GM18858 (cell line): ENCODE measurements around the gene MARCHF7.
"Not testable (repeated sequence)": the region's sequence is repeated elsewhere in the genome, so short reads cannot be mapped to it uniquely, and the experiment has no call there.

ENCODE experiments used
- ATAC-seq: cut with Tn5 transposase; IDR thresholded peaks from one replicate; pipeline ENCODE4 v1.9.1; 2021; ENCODE audit not compliant: unreplicated experiment

MARCHF7 gene

DNA sequence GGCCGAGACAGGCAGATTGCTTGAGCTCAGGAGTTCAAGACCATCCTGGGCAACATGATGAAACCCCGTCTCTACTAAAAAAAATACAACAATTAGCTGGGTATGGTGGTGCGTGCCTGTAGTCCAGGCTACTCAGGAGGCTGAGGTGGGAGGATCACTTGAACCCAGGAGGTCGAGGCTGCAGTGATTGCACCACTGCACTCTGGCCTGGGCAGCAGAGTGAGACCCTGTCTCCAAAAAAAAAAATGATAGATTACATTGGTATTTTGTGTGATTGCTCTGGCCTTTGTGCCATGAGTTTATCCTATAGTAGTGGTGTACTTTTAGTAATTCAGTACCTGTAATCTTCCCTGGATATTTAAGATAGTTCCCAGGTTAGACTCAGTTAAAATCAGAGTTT is 4.1 kb downstream of the MARCHF7 start:
- not testable (repeated sequence) for ATAC-seq

DNA sequence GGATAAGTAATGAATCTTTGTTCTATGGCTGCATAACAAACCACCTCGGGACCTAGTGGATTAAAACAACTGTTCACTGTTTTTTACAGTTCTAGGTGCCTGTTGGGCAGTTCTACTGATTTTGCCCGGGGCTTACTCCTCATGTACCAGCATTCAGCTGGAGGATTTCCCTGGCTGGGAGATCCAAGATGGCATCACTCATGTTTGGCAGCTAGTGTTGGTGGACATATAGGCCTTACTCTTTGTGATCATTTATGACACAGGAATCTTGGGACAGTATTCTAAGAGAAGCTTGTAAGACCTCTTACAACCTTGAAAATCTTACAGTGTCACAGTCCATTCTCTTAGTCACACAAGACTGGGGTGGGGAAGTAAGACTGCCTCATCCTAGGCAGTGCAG is 4.6 kb downstream of the MARCHF7 start:
- no peak for ATAC-seq

DNA sequence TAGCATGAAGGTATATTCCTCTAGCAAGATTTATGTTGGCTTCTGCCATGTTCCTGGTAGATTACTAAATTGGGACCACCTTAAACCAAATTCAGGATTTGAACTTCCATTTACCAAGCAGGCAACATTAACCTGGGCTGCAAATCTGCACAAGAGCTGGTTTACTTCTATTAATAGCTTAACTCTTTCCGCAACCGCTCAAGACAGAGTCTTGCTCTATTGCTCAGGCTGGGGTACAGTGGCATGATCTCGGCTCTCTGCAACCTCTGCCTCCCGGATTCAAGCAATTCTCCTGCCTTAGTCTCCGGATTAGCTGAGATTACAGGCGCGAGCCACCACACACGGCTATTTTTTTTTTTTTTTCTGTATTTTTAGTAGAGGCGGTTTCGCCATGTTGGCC is 8.4 kb downstream of the MARCHF7 start:
- ATAC-seq: no peak

DNA sequence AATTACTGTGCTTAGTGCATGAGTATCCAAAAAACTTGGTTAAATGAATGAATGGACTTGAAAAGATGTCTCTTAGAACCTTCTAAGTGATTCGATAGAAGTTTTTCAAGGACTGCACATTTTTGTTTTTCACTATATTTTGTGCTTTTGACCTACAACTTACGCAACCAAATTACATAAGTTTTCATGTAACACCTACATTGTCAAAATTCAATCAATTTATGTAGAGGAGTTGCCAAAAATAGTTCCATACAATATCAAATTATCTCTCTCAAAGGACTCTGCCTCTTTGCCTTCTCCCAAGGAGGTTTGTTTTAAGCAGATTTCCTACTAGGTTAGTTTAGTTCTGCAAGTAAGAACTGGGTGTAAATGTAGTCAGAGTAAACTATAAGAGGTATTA is 10.3 kb downstream of the MARCHF7 start:
- no peak for ATAC-seq

DNA sequence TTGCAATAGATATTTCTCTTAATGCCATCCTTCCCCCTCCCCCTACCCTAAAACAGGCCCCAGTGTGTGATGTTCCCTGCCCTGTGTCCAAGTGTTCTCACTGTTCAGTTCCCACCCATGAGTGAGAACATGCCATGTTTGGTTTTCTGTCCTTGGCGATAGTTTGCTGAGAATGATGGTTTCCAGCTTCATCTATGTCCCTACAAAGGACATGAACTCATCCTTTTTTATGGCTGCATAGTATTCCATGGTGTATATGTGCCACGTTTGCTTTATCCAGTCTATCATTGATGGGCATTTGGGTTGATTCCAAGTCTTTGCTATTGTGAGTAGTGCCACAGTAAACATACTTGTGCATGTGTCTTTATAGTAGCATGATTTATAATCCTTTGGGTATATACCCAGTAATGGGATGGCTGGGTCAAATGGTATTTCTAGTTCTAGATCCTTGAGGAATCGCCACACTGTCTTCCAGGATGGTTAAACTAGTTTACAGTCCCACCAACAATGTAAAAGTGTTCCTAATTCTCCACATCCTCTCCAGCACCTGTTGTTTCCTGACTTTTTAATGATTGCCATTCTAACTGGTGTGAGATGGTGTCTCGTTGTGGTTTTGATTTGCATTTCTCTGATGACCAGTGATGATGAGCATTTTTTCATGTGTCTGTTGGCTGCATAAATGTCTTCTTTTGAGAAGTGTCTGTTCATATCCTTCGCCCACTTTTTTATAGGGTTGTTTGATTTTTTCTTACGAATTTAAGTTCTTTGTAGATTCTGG is 12.7 kb downstream of the MARCHF7 start:
- ATAC-seq: not testable (repeated sequence)

DNA sequence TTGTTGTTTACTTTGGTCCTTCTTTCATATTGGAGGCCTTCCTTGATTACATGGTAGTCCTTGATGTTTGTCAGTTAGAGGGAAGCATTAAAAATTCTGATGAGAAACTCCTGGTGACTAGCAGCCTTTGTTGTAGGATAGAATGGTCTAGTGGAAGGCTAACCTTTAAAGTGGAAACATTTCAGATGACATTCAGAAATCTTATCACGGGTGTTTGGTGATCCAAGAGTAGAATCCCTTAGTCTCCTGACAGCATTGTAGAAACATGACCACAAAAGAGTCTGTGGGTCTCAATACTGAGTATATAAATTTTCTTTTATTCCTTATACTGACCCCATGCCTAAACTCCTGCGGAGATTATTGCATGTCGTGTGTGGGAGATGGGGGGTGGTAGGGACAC is 13.4 kb downstream of the MARCHF7 start:
- ATAC-seq: no peak

DNA sequence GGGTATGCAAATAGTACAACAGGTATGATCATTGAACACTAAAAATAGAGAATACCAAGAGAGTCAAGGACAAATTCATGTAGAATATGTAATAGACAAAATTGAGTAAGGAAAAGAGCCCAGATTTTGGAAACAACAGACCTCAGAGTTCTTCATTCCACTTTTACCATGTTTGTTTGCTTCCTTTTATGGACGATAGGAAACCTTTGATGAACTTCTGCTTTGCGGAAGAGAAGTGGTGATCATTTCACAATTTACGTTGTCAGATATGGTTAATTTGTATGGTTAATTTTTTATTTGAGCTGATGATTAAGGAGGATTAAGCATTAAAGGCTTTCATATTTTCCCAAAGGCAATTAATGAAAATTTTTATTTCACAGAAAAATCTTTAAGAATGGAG is 16.3 kb downstream of the MARCHF7 start:
- no peak for ATAC-seq

DNA sequence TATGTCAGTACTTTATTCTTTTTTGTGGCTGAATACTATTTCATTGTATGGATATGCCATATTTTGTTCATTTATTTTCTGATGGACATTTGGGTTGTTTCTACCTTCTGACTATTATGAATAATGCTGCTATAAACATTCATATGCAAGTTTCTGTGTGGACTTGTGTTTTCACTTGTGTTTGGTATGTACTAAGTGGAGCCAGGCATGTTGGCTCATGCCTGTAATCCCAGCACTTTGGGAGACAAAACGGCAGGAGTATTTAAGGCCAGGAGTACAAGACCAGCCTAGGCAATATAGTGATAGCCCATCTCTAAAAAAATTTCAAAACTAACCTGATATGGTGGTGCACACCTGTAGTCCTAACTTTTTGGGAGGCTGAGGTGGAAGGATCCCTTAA is 23.3 kb downstream of the MARCHF7 start:
- ATAC-seq: no peak

DNA sequence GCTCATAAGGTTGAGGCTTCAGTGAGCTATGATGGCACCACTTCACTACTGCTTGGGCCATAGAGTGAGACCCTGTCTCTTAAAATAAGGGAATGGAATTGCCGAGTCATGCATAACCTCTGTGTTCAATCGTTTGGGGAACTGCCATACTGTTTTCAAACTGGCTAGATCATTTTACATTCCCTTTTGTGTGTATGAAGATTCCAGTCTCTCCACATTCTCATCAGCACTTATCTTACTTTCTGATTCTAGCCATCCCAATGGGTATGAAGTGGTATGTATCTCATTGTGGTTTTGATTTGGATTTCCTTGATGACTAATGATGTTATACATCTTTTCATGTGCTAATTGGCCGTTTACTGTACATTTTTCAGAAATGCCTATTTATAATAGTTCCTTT is 23.7 kb downstream of the MARCHF7 start:
- no peak for ATAC-seq

DNA sequence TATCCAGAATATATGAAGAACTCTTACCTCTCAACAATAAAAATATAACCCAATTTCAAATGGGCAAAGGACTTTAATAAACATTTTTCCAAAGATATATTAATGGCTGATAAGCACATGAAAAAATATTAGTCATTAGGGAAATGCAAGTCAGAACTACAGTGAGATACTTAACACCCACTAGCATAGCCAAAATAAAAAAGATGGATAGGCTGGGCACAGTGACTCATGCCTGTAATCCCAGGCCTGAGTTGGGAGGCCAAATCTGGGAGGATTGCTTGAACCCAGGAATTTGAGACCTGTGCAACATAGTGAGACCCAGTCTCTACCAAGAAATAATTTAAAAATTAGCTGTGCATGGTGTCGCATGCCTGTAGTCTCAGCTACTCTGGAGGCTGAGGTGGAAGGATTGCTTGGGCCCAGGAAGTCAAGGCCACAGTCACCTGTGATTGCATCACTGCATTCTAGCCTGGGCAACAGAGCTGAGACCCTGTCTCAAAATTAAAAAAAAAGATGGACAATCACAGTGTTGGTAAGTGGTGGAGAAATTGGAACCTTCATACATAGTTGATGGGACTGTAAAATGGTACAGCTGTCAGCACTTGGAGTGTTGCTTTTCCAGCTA is 25.1 kb downstream of the MARCHF7 start:
- ATAC-seq: no peak

DNA sequence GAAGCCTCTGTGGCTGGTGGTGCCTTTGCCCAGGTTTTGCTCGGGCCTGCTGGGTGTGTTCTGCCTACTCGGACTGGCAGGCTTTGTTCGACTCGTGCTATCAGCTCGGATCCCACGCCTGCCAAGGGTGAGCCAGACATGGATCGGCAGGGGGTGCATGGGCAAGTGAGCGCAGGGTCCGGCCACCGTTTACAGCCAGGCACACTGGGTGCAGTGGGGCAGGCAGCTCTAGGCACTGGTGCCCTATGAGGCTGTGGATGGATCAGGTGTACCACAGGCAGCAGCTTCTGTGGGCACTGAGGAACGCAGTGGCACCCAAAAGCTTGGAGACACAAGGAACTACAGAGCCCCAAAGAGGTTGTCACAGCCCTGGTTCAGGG is 25.6 kb downstream of the MARCHF7 start:
- ATAC-seq: no peak

DNA sequence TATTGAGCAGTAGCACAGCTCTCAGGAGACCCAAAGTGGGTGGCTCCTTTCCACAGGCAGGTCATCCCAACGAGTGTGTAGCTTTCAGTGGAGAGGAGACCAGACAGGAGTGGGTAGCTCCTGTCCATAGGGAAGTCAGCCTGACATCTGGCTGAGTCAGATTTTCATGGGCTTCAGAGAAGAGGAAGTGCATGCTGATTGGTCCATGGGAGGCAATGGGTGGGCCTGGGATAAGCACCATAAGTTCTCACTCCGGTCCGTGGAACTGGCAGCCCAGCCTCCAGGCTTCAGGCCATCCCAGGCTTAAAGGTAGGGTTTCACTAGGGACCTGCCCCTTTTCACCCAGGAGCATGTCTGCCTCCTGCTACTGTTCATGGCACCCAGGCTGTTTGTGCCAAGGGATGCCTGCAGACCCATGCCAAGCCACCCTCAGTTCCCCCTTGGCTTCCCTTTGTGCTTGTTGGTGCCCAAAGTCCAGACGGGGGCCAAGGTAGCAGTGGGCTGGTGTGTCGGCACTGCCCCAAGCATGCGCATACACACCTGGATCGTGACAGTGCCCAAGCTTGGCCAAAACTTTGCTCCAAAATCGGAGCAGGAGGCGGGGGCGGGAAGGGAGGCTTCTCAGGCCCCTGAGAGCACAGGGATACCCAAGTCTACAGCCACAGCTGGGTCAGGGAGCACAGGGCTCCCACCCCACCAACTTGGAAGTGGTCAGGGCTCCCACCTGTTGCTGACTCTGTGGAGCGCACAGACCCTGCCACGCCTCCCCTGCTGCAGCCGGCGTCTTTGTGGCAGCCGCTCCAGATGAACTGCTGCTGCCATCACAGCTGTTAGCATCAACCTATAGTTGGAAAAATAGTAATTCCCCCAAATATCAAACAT is 26.4 kb downstream of the MARCHF7 start:
- no peak for ATAC-seq

DNA sequence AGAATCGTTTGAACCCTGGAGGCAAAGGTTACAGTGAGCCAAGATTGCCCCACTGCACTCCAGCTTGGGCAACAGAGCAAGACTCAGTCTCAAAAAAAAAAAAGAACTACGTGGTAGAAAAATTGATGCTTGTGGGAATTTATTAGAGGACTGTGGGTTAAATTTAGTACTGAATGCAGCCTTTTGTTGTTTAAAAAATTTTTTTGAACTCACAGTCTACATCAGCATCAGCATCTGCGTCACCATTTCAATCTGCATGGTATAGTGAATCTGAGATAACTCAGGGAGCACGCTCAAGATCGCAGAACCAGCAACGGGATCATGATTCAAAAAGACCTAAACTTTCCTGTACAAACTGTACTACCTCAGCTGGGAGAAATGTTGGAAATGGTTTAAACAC is 30.5 kb downstream of the MARCHF7 start:
- ATAC-seq: no peak

DNA sequence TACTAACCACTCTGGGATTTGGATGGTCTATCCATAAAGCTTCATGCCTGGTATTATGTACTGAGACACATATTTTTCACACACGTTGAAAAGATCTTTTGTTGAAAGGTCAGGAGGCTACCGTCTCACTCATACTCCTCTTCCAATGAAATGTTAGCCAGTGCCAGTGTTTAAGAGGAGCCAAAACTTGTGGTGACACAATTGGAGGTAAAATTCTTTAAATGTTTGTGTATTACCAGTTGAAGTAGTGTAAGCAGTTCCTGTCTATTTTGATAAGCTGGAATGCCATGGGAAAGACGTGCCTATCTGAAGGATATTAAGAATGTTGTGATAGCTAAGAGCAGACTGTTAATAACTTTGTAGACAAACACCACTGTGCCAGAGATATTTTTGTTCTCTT is 32.1 kb downstream of the MARCHF7 start:
- no peak for ATAC-seq

DNA sequence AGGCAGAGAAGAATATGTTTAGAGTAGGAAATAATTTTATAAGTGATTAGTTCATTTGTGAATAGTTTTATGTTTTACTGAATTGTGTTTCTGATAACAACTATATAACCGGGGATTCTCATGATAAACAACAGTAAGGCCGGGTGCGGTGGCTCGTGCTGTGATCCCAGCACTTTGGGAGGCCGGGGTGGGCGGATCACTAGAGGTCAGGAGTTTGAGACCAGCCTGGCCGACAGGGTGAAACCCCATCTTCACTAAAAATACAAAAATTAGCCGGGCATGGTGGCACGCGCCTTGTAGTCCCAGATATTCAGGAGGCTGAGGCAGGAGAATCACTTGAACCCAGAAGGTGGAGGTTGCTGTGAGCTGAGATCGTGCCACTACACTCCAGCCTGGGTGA is 32.9 kb downstream of the MARCHF7 start:
- ATAC-seq: not testable (repeated sequence)

DNA sequence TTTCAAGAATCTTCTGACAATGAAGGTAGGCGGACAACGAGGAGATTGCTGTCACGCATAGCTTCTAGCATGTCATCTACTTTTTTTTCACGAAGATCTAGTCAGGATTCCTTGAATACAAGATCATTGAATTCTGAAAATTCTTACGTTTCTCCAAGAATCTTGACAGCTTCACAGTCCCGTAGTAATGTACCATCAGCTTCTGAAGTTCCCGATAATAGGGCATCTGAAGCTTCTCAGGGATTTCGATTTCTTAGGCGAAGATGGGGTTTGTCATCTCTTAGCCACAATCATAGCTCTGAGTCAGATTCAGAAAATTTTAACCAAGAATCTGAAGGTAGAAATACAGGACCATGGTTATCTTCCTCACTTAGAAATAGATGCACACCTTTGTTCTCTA is 35.8 kb downstream of the MARCHF7 start:
- ATAC-seq: no peak

DNA sequence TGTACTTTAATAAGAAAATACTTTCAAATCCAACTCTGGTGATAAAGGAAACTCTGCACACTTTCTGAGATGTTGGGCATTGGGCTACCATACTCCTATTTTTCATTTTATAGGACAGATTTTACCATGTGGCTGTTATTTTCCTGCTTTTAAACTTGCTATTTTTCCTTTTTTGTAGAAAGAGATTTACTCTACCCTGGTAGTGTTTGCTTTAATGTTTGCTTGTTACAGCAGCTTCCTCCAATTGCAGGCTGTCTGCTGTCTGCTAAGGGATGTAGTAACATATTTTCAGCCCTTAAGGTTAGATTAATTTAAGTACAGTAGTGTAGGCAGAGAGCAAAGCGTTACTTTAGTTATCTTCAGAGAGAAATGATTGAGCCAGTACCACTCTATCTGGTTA is 38.6 kb downstream of the MARCHF7 start:
- ATAC-seq: no peak

DNA sequence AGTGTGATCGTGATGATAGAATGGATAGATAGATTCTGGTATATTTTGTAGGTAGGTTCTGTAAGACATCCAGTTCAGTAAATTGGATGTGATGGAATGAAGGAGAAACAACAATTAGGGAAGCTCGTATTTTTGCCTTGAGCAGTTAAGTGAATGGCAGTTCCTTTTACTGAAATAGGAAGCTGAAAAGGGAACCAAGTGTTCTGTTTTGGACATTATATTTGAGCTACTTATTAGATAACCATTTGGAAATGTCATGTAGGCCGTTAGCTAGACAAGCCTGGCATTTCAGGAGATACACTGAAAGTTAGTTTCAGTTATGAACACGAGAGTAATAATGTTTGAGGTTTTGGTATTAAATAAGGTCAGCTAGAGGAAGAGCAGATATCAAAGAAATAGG is 41.5 kb downstream of the MARCHF7 start:
- no peak for ATAC-seq

DNA sequence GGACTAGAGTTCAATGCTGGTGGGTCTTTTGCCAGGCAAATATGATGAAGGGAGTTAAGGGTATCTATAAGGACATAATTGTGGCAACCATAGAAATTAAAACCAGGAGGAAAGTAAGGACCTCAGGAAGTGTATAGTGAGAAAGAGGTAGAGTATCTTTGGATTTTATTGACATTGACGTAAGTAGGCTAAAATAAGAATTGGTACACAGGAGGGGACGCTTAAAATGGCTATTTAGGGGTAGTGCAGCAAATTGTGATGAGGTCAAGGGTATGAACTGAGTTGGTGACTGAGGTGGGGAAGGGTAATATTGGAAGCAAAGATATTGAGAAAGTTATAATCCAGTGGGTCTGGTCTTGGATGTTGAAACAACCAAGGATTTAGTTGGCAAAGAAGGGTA is 42.7 kb downstream of the MARCHF7 start:
- no peak for ATAC-seq

DNA sequence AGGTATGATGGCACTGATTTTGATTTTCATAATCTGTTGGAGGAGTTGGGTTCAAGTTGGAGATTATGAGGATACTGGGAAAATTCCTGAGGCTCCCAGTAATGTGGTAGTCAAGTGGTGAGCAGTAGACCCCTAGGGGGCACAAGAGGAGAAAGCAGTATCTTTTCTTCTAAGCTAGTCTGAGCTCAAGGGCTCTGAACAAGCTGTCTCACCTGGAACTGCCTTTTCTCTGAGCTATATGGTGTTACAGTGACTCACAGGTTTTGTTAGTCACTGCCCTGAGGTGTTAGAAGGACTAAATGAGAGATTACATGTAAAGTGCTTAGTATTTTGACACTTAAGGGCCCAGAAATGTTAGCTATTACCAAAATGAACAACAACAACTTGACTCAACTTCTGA is 43.5 kb downstream of the MARCHF7 start:
- ATAC-seq: no peak

DNA sequence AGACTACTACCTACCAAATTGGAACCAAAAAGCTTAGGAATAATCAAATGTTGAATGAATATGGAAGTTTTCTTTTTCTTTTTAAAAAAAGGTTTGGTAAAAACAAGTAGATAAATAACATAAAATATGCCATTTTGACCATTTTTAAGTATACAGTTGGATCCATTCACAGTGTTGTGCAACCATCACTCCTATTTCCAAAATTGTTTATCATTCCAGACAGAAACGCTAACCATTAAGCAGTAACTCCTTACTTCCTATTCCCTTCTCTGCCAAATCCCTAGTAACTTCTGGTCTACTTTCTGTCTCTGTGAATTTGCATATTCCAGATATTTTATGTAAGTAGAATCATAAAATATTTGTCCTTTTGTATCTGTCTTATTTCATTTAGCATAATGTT is 45.9 kb downstream of the MARCHF7 start:
- no peak for ATAC-seq

DNA sequence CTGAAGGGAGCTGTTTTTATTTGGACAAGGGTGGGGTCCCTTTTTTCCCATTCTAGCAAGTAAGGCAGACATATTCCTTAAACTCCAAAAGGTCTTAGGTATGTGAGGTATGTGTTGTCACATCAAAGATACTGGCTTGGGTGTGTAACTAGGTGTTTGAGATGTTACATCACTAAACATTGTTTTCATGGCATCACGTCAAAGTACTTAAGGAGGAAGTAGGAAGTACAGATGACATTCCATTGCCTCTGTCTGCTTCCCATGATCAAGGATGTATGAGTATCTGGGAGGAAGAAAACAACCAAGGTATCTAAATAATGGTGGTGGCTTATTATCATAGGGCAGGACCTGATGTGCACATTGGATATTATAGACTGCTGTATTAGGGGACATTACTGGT is 46.4 kb downstream of the MARCHF7 start:
- ATAC-seq: no peak
